ENCODE results near the gene AFAP1L1. TPM values are rescaled to one million over a fixed set of nuclear protein-coding genes. Genes with fewer than 3 reads are reported as not detected.

AFAP1L1 gene
- total RNA-seq, 1 donor from 2014 or later, result 0.36 TPM

GRCh38 chr5:149358294-149358651, 86.6 kb downstream of the AFAP1L1 start:
- TF ChIP-seq EZH2 (IDR thresholded peaks at IDR 0.05) (no peak), EZH2phosphoT487 (IDR thresholded peaks at IDR 0.05) (no peak), CTCF (IDR thresholded peaks at IDR 0.05) (no peak)
- H3K4me3 Mint-ChIP-seq, result peak overlapping the region; percentile 94
- H4K20me1 ChIP-seq (ENCODE audit: low read depth), result no peaks in the 10 kb centered on the region
- H3K36me3 Mint-ChIP-seq, result peaks cover 10% of the 10 kb centered on the region
- H3K27me3 ChIP-seq, result no peaks in the 10 kb centered on the region
- H3K27me3 Mint-ChIP-seq (ENCODE audit: insufficient read depth, low read depth), result peaks cover 2% of the 10 kb centered on the region
- peak overlapping the region; percentile 97 for H2AFZ ChIP-seq (replicated peaks)
- H3K79me2 ChIP-seq (ENCODE audit: low read depth), result peaks cover 32% of the 10 kb centered on the region
- H3K9me3 ChIP-seq (ENCODE audit: low read depth), result no peaks in the 10 kb centered on the region
- H3K27ac ChIP-seq, result no peak overlapping the region
- H3K9me3 Mint-ChIP-seq, result no peaks in the 10 kb centered on the region
- H3K9ac ChIP-seq, result no peak overlapping the region
- H3K4me1 Mint-ChIP-seq, result peaks cover 19% of the 10 kb centered on the region
- peaks cover 2% of the 10 kb centered on the region for H3K36me3 ChIP-seq
- peak overlapping the region; percentile 34 for H3K27ac Mint-ChIP-seq
- peak overlapping the region; percentile 91 for H3K4me3 ChIP-seq
- H3K4me2 ChIP-seq, result peak overlapping the region; percentile 100
- H3K4me1 ChIP-seq, result peaks cover 8% of the 10 kb centered on the region
- H3F3A ChIP-seq (ENCODE audit: low read depth), result peaks cover 25% of the 10 kb centered on the region
- DNase-seq (ENCODE audit: low spot score), result no peak

- Mint-ChIP-seq H3K9me3 (no peaks in the 10 kb centered on the region), H3K36me3 (peaks cover 10% of the 10 kb centered on the region), H3K4me1 (peaks cover 19% of the 10 kb centered on the region), H3K27me3 (ENCODE audit: insufficient read depth, low read depth) (peaks cover 2% of the 10 kb centered on the region), H3K4me3 (peak overlapping the region; percentile 94), H3K27ac (no peak overlapping the region)
- H3K4me1 ChIP-seq, result peaks cover 8% of the 10 kb centered on the region
- no peak overlapping the region for H3K27ac ChIP-seq
- peak overlapping the region; percentile 91 for H3K4me3 ChIP-seq
- no peaks in the 10 kb centered on the region for H3K9me3 ChIP-seq (ENCODE audit: low read depth)
- peaks cover 19% of the 10 kb centered on the region for H3F3A ChIP-seq (ENCODE audit: low read depth)
- no peaks in the 10 kb centered on the region for H4K20me1 ChIP-seq (ENCODE audit: low read depth)
- H3K9ac ChIP-seq, result no peak overlapping the region
- no peaks in the 10 kb centered on the region for H3K36me3 ChIP-seq
- DNase-seq (ENCODE audit: low spot score), result no peak
- H3K79me2 ChIP-seq (ENCODE audit: low read depth), result peaks cover 31% of the 10 kb centered on the region
- TF ChIP-seq EZH2phosphoT487 (IDR thresholded peaks at IDR 0.05), result no peak
- no peak for TF ChIP-seq CTCF (IDR thresholded peaks at IDR 0.05)
- no peak for TF ChIP-seq EZH2 (IDR thresholded peaks at IDR 0.05)
- H2AFZ ChIP-seq (replicated peaks), result no peak overlapping the region
- H3K27me3 ChIP-seq, result no peaks in the 10 kb centered on the region
- peak overlapping the region; percentile 100 for H3K4me2 ChIP-seq
Measured at GRCh38 chr5:149358868-149359495, 87.3 kb downstream of the AFAP1L1 start.

- H3K36me3 Mint-ChIP-seq, result peaks cover 1% of the 10 kb centered on the region
- peaks cover 2% of the 10 kb centered on the region for H3K27me3 Mint-ChIP-seq (ENCODE audit: insufficient read depth, low read depth)
Measured at GRCh38 chr5:149360272-149360671, 88.6 kb downstream of the AFAP1L1 start.

More at GRCh38 chr5:149360272-149360671, 88.6 kb downstream of the AFAP1L1 start:
- no peak for DNase-seq (ENCODE audit: low spot score)
- Histone ChIP-seq H3K36me3 (no peaks in the 10 kb centered on the region), H3K4me1 (peaks cover 8% of the 10 kb centered on the region), H3K4me2 (no peak overlapping the region), H4K20me1 (ENCODE audit: low read depth) (no peaks in the 10 kb centered on the region), H3K79me2 (ENCODE audit: low read depth) (peaks cover 31% of the 10 kb centered on the region), H3F3A (ENCODE audit: low read depth) (peaks cover 9% of the 10 kb centered on the region), H3K4me3 (no peak overlapping the region), H3K27ac (no peak overlapping the region), H2AFZ (replicated peaks) (no peak overlapping the region), H3K27me3 (no peaks in the 10 kb centered on the region), H3K9ac (no peak overlapping the region), H3K9me3 (ENCODE audit: low read depth) (no peaks in the 10 kb centered on the region)
- Mint-ChIP-seq H3K9me3 (no peaks in the 10 kb centered on the region), H3K27ac (no peak overlapping the region), H3K4me3 (no peak overlapping the region), H3K4me1 (peaks cover 23% of the 10 kb centered on the region)
- TF ChIP-seq CTCF (IDR thresholded peaks at IDR 0.05) (no peak), EZH2 (IDR thresholded peaks at IDR 0.05) (no peak), EZH2phosphoT487 (IDR thresholded peaks at IDR 0.05) (no peak)

Data from neural progenitor cell (in vitro differentiated cells).